ENCODE data around the gene SLX9.
"Not testable (repeated sequence)": the region's sequence is repeated elsewhere in the genome, so short reads cannot be mapped to it uniquely, and the experiment has no call there.

Gene SLX9

GRCh38 chr21:44925378-44925755, 14.5 kb upstream of the SLX9 start:
- H3K9me3 ChIP-seq (ENCODE audit: insufficient read depth, low read length): no peaks in the 10 kb centered on the region
- H3K4me1 ChIP-seq (ENCODE audit: insufficient read depth, insufficient read length): peaks cover 31% of the 10 kb centered on the region
- H3K4me3 ChIP-seq (ENCODE audit: insufficient read length, low read depth): no peak overlapping the region
- H3K9ac ChIP-seq (ENCODE audit: insufficient read length, low read depth): no peak overlapping the region
- no peaks in the 10 kb centered on the region for H3K36me3 ChIP-seq (ENCODE audit: insufficient read depth, insufficient read length, low read length)
- DNase-seq (ENCODE audit: low read depth, low spot score): no peak
- TF ChIP-seq SUZ12 (IDR thresholded peaks at IDR 0.05; ENCODE audit: extremely low read depth, insufficient read depth, insufficient read length) (no peak), ZNF274 (IDR thresholded peaks at IDR 0.05; ENCODE audit: low read depth, low read length) (no peak), YY1 (IDR thresholded peaks at IDR 0.05; ENCODE audit: insufficient read depth, insufficient read length) (no peak)
- H3K27me3 ChIP-seq (ENCODE audit: insufficient read depth, insufficient read length): peaks cover 40% of the 10 kb centered on the region

- Histone ChIP-seq H3K9ac (ENCODE audit: insufficient read length, low read depth) (peak overlapping the region; percentile 28), H3K36me3 (ENCODE audit: insufficient read depth, insufficient read length, low read length) (no peaks in the 10 kb centered on the region), H3K4me1 (ENCODE audit: insufficient read depth, insufficient read length) (peaks cover 38% of the 10 kb centered on the region), H3K4me3 (ENCODE audit: insufficient read length, low read depth) (no peak overlapping the region), H3K9me3 (ENCODE audit: insufficient read depth, low read length) (no peaks in the 10 kb centered on the region), H3K27me3 (ENCODE audit: insufficient read depth, insufficient read length) (peaks cover 42% of the 10 kb centered on the region)
- TF ChIP-seq ZNF274 (IDR thresholded peaks at IDR 0.05; ENCODE audit: low read depth, low read length) (no peak), YY1 (IDR thresholded peaks at IDR 0.05; ENCODE audit: insufficient read depth, insufficient read length) (no peak), SUZ12 (IDR thresholded peaks at IDR 0.05; ENCODE audit: extremely low read depth, insufficient read depth, insufficient read length) (no peak)
- DNase-seq (ENCODE audit: low read depth, low spot score): no peak
These were observed 13.3 kb upstream of the SLX9 start for GRCh38 chr21:44926331-44927101.

GRCh38 chr21:44927259-44927586, 12.6 kb upstream of the SLX9 start:
- peaks cover 49% of the 10 kb centered on the region for H3K27me3 ChIP-seq (ENCODE audit: insufficient read depth, insufficient read length)
- no peak for DNase-seq (ENCODE audit: low read depth, low spot score)
- H3K9ac ChIP-seq (ENCODE audit: insufficient read length, low read depth): no peak overlapping the region
- no peaks in the 10 kb centered on the region for H3K9me3 ChIP-seq (ENCODE audit: insufficient read depth, low read length)
- H3K4me3 ChIP-seq (ENCODE audit: insufficient read length, low read depth): no peak overlapping the region
- no peaks in the 10 kb centered on the region for H3K36me3 ChIP-seq (ENCODE audit: insufficient read depth, insufficient read length, low read length)
- TF ChIP-seq SUZ12 (IDR thresholded peaks at IDR 0.05; ENCODE audit: extremely low read depth, insufficient read depth, insufficient read length) (no peak), ZNF274 (IDR thresholded peaks at IDR 0.05; ENCODE audit: low read depth, low read length) (no peak), YY1 (IDR thresholded peaks at IDR 0.05; ENCODE audit: insufficient read depth, insufficient read length) (no peak)
- peaks cover 38% of the 10 kb centered on the region for H3K4me1 ChIP-seq (ENCODE audit: insufficient read depth, insufficient read length)

GRCh38 chr21:44927587-44928461, 12.0 kb upstream of the SLX9 start:
- Histone ChIP-seq H3K4me1 (ENCODE audit: insufficient read depth, insufficient read length) (peaks cover 38% of the 10 kb centered on the region), H3K4me3 (ENCODE audit: insufficient read length, low read depth) (peak overlapping the region; percentile 25), H3K9me3 (ENCODE audit: insufficient read depth, low read length) (no peaks in the 10 kb centered on the region), H3K36me3 (ENCODE audit: insufficient read depth, insufficient read length, low read length) (no peaks in the 10 kb centered on the region), H3K9ac (ENCODE audit: insufficient read length, low read depth) (peak overlapping the region; percentile 73), H3K27me3 (ENCODE audit: insufficient read depth, insufficient read length) (peaks cover 55% of the 10 kb centered on the region)
- TF ChIP-seq YY1 (IDR thresholded peaks at IDR 0.05; ENCODE audit: insufficient read depth, insufficient read length) (no peak), ZNF274 (IDR thresholded peaks at IDR 0.05; ENCODE audit: low read depth, low read length) (no peak), SUZ12 (IDR thresholded peaks at IDR 0.05; ENCODE audit: extremely low read depth, insufficient read depth, insufficient read length) (no peak)
- DNase-seq (ENCODE audit: low read depth, low spot score): peak; percentile 36

GRCh38 chr21:44928500-44929241, 11.2 kb upstream of the SLX9 start:
- H3K9me3 ChIP-seq (ENCODE audit: insufficient read depth, low read length); H3K36me3 ChIP-seq (ENCODE audit: insufficient read depth, insufficient read length, low read length); H3K4me3 ChIP-seq (ENCODE audit: insufficient read length, low read depth); DNase-seq (ENCODE audit: low read depth, low spot score); H3K9ac ChIP-seq (ENCODE audit: insufficient read length, low read depth): not testable (repeated sequence)
- Histone ChIP-seq H3K4me1 (ENCODE audit: insufficient read depth, insufficient read length) (peaks cover 38% of the 10 kb centered on the region), H3K27me3 (ENCODE audit: insufficient read depth, insufficient read length) (peaks cover 64% of the 10 kb centered on the region)

- peaks cover 38% of the 10 kb centered on the region for H3K4me1 ChIP-seq (ENCODE audit: insufficient read depth, insufficient read length)
- H3K9ac ChIP-seq (ENCODE audit: insufficient read length, low read depth): no peak overlapping the region
- H3K27me3 ChIP-seq (ENCODE audit: insufficient read depth, insufficient read length): peaks cover 70% of the 10 kb centered on the region
These were observed 10.5 kb upstream of the SLX9 start for GRCh38 chr21:44929242-44929798.

More at GRCh38 chr21:44929242-44929798, 10.5 kb upstream of the SLX9 start:
- DNase-seq (ENCODE audit: low read depth, low spot score): no peak
- Histone ChIP-seq H3K4me3 (ENCODE audit: insufficient read length, low read depth) (no peak overlapping the region), H3K36me3 (ENCODE audit: insufficient read depth, insufficient read length, low read length) (peaks cover 8% of the 10 kb centered on the region), H3K9me3 (ENCODE audit: insufficient read depth, low read length) (no peaks in the 10 kb centered on the region)
- TF ChIP-seq SUZ12 (IDR thresholded peaks at IDR 0.05; ENCODE audit: extremely low read depth, insufficient read depth, insufficient read length) (no peak), YY1 (IDR thresholded peaks at IDR 0.05; ENCODE audit: insufficient read depth, insufficient read length) (no peak)

All from NT2/D1 (cell line).